Calu3 (cell line): Measurements from ENCODE around the gene CPA2. TPM values are rescaled to one million over a fixed set of nuclear protein-coding genes. Genes with fewer than 3 reads are reported as not detected.
"Not testable (repeated sequence)": the region's sequence is repeated elsewhere in the genome, so short reads cannot be mapped to it uniquely, and the experiment has no call there.

ENCODE experiments used
- BruUV-seq: library from RNA; stranded (reverse); fragments of 400-500 nt; replicated peaks from 2 replicates; lab custom pipeline; 2021; lab: Mats Ljungman, UMichigan
- CTCF ChIA-PET: fragments of 300-600 bp; sonication (Branson Sonifier 250); formaldehyde crosslinking; loops from one replicate; lab custom pipeline; 2022; ENCODE audit warnings: antibody characterized with exemption; lab: Charles Lee
- DNase-seq: peaks from one replicate; pipeline ENCODE4 v3.0.0; 2022
- H3K27ac Mint-ChIP-seq: one replicate; pipeline ENCODE4 v1.8.0; 2022; ENCODE audit warnings: mixed read lengths; ENCODE audit not compliant: unreplicated experiment
- H3K27me3 Mint-ChIP-seq: one replicate; pipeline ENCODE4 v1.8.0; 2022; ENCODE audit warnings: mixed read lengths; ENCODE audit not compliant: unreplicated experiment
- H3K36me3 Mint-ChIP-seq: one replicate; pipeline ENCODE4 v1.8.0; 2022; ENCODE audit warnings: mild to moderate bottlenecking, moderate library complexity, mixed read lengths; ENCODE audit not compliant: insufficient read depth, unreplicated experiment
- H3K4me1 Mint-ChIP-seq: one replicate; pipeline ENCODE4 v1.8.0; 2022; ENCODE audit warnings: mild to moderate bottlenecking, low read depth, mixed read lengths; ENCODE audit not compliant: unreplicated experiment
- H3K4me3 Mint-ChIP-seq: one replicate; pipeline ENCODE4 v1.8.0; 2022; ENCODE audit warnings: mild to moderate bottlenecking, low read depth, moderate library complexity, mixed read lengths; ENCODE audit not compliant: unreplicated experiment
- H3K9me3 Mint-ChIP-seq: one replicate; pipeline ENCODE4 v1.8.0; 2022; ENCODE audit warnings: low read depth, mixed read lengths; ENCODE audit not compliant: unreplicated experiment
- intact Hi-C: fragments of 100-400 bp; cut with micrococcal nuclease; formaldehyde crosslinking; loops from one replicate; pipeline ENCODE4 v1.10.0; 2022; ENCODE audit not compliant: unreplicated experiment
- total RNA-seq: library from RNA; stranded (reverse); gene quantifications from 2 replicates; pipeline ENCODE4 v1.2.3, GENCODE V29; 2022
- TF ChIP-seq, protein P1 (sequence below): fragments of 200-600 bp; IDR thresholded peaks from one replicate; pipeline ENCODE4 v1.8.0; 2022; ENCODE audit warnings: antibody characterized with exemption; ENCODE audit not compliant: unreplicated experiment

The CPA2 gene
- total RNA-seq, 1 experiment from 2014 or later: not detected

DNA sequence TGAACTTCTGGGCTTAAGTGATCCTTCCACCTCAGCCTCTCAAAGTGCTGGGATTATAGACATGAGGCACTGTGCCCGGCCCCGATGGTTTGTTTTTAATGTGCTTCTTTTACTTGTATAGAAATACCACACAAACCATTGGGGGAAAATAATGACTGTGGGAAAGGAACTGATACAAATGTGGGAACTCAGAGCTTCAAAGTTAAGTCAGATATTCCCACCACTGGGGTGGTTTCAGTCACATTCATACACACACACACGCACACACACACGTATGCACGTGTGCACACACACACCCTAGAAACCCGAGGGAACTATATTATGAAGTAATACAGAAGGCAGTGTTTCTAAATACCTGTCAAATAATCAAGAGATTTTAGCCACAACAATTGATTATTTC is 43.3 kb downstream of the CPA2 start:
- Mint-ChIP-seq H3K4me1 (no peaks in the 10 kb centered on the region), H3K27me3 (peaks cover 10% of the 10 kb centered on the region), H3K36me3 (no peaks in the 10 kb centered on the region), H3K27ac (no peak overlapping the region), H3K4me3 (no peak overlapping the region), H3K9me3 (no peaks in the 10 kb centered on the region)
- intact Hi-C loops: no loop called here
- TF ChIP-seq, protein P1, sequence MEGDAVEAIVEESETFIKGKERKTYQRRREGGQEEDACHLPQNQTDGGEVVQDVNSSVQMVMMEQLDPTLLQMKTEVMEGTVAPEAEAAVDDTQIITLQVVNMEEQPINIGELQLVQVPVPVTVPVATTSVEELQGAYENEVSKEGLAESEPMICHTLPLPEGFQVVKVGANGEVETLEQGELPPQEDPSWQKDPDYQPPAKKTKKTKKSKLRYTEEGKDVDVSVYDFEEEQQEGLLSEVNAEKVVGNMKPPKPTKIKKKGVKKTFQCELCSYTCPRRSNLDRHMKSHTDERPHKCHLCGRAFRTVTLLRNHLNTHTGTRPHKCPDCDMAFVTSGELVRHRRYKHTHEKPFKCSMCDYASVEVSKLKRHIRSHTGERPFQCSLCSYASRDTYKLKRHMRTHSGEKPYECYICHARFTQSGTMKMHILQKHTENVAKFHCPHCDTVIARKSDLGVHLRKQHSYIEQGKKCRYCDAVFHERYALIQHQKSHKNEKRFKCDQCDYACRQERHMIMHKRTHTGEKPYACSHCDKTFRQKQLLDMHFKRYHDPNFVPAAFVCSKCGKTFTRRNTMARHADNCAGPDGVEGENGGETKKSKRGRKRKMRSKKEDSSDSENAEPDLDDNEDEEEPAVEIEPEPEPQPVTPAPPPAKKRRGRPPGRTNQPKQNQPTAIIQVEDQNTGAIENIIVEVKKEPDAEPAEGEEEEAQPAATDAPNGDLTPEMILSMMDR: no peak
- no peak for DNase-seq
- CTCF ChIA-PET: no interaction called here
- no TSS peak for BruUV-seq

DNA sequence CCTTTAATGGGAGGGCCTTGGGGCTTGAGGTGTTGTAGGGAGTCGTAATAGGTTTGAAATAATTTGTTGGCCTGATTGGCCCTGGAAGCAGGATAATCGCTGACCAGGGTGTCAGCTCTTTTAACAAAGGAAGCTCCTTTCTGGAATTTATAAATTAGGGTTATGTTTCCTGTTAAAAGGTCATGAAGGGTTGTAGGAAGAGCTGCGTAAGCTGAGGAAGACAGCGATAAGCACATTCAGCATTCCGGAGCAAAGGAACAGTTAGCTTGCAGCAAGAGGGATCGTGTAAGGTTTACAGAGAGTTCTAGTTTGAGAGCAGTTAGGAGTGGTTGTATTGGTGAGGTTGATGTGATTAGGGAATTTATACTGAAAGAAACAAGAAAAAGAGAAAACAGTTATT is 47.6 kb downstream of the CPA2 start:
- no peak overlapping the region for H3K4me3 Mint-ChIP-seq
- H3K27me3 Mint-ChIP-seq: peaks cover 9% of the 10 kb centered on the region
- no peaks in the 10 kb centered on the region for H3K9me3 Mint-ChIP-seq
- intact Hi-C loops: no loop called here
- no peaks in the 10 kb centered on the region for H3K4me1 Mint-ChIP-seq
- no peaks in the 10 kb centered on the region for H3K36me3 Mint-ChIP-seq
- TF ChIP-seq, protein P1: no peak
- no peak for DNase-seq
- BruUV-seq: no TSS peak
- CTCF ChIA-PET: no interaction called here
- no peak overlapping the region for H3K27ac Mint-ChIP-seq

DNA sequence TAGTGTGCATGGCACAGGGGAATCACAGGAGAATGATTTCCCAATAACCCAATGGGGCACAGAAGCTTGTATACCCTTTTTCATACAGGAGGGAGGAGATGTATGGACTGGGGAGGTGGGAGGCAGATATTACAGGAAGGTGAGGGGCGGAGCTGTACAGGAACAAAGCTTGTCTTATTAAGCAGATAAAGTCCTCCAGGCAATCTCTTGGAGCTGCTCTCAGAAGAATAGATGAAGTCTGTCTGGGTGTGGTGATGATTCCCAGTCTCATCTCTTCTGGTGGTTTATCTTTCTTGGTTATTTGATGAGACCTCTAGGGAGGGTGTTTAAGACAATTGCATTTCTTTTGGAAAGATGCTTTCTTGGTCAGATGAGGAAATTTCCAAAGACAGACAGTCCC is 52.9 kb downstream of the CPA2 start:
- no peak overlapping the region for H3K4me3 Mint-ChIP-seq
- no peak for DNase-seq
- BruUV-seq: no TSS peak
- CTCF ChIA-PET: no interaction called here
- H3K27ac Mint-ChIP-seq: no peak overlapping the region
- TF ChIP-seq, protein P1: no peak
- intact Hi-C loops: no loop called here
- H3K4me1 Mint-ChIP-seq: no peaks in the 10 kb centered on the region
- H3K36me3 Mint-ChIP-seq: no peaks in the 10 kb centered on the region
- H3K9me3 Mint-ChIP-seq: no peaks in the 10 kb centered on the region
- H3K27me3 Mint-ChIP-seq: peaks cover 19% of the 10 kb centered on the region

DNA sequence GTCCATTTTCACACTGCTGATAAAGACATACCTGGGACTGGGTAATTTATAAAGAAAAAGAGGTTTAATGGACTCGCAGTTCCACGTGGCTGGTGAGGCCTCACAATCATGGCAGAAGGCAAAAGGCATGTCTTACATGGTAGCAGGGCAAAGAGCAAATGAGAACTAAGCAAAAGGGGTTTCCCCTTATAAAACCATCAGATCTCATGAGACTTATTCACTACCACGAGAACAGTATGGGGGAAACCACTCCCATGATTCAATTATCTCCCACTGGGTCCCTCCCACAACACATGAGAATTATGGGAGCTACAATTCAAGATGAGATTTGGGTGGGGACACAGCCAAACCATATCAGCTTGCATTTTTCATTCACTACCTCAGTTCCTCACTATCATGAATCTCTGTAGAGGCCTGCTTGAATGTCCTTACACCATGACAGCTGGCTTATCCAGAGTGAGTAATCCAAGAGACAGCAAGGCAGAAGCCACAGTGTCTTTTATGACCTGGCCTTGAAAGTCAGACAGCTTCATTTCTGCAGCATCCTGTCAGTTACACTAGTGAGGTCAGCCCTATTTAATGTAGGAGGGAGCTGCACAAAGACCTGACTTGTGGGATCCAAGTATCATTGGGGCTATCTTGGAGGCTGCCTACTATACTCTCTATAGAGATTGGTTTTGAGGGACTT is 55.0 kb downstream of the CPA2 start:
- BruUV-seq, DNase-seq, intact Hi-C loops: not testable (repeated sequence)

DNA sequence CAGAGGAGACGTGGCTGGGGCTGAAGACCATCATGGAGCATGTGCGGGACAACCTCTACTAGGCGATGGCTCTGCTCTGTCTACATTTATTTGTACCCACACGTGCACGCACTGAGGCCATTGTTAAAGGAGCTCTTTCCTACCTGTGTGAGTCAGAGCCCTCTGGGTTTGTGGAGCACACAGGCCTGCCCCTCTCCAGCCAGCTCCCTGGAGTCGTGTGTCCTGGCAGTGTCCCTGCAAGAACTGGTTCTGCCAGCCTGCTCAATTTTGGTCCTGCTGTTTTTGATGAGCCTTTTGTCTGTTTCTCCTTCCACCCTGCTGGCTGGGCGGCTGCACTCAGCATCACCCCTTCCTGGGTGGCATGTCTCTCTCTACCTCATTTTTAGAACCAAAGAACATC is 56.0 kb downstream of the CPA2 start:
- Mint-ChIP-seq H3K27me3 (peaks cover 19% of the 10 kb centered on the region), H3K4me1 (no peaks in the 10 kb centered on the region), H3K9me3 (no peaks in the 10 kb centered on the region), H3K36me3 (no peaks in the 10 kb centered on the region), H3K27ac (no peak overlapping the region), H3K4me3 (no peak overlapping the region)
- TF ChIP-seq, protein P1: no peak
- no peak for DNase-seq
- intact Hi-C loops: no loop called here
- CTCF ChIA-PET: interaction anchor here (0.6 kb wide), 1 partner anchor 1101 kb away, joined by 6 read pairs; no protein-coding TSS in a partner anchor
- no TSS peak for BruUV-seq

More for the DNA sequence above, 55.0 kb downstream of the CPA2 start:
- CTCF ChIA-PET, H3K4me1 Mint-ChIP-seq, H3K27ac Mint-ChIP-seq, H3K4me3 Mint-ChIP-seq, H3K9me3 Mint-ChIP-seq, H3K36me3 Mint-ChIP-seq: not testable (repeated sequence)
- H3K27me3 Mint-ChIP-seq: peaks cover 19% of the 10 kb centered on the region
